ENCODE measurements around the gene RPL12.
"Not testable (repeated sequence)": the region's sequence is repeated elsewhere in the genome, so short reads cannot be mapped to it uniquely, and the experiment has no call there.

Gene RPL12

DNA sequence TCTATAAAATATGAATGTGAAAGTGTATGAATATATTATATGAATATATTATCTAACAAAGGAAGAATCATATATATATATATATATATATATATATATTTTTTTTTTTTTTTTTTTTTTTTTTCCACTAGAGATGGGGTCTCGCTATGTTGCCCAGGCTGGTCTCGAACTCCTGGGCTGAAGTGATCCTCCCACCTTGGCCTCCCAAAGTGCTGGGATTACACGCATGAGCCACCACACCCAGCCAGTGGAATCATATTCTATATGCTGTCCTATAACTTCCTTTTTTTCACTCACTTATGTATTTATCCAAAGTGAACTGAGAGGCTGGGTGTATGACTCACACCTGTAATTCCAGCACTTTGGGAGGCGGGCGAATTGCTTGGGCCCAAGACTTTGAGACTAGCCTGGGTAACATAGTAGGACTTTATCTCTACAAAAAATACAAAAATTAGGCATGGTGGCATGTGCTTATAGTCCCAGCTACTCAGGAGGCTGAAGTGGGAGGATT lies 15.3 kb upstream of the RPL12 start:
- DNase-seq: not testable (repeated sequence)

- DNase-seq: no peak
Observed at GRCh38 chr9:127463911-127464310, 12.7 kb upstream of the RPL12 start.

DNA sequence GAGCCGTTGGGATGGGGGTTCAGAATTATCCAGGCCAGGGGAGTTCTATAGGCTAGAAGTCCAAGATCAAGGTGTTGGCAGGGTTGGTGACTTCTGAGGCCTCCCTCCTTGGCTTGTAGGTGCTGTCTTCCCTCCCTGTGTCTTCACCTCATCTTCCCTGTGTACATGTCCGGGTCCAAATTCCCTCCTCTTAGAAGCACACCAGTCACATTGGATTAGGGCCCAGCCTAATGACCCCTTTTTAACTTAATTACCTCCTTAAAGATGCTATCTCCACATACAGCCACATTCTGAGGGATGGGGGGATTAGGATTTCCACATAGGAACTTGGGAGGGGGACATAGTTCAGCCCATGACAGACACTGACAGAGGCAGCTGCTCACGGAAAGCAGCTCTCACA lies 12.2 kb upstream of the RPL12 start:
- DNase-seq: no peak

DNA sequence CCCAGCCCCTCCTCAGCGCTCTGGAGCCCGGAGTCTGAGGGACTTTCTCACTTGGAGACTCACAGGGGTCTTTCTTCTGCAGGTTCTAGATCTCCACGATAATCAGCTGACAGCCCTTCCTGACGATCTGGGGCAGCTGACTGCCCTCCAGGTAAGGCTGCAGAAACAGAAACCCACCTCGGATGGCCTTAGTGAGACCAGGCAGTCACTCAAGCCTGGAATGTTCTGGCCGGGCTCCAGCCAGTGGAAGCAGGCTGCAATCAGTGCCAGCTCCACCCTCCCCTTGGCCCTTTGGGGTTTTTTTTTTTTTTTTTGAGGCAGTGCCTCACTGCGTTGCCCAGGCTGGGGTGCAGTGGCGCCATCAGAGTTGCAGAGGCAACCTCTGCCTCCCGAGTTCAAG lies 7.7 kb upstream of the RPL12 start:
- no peak for DNase-seq

DNA sequence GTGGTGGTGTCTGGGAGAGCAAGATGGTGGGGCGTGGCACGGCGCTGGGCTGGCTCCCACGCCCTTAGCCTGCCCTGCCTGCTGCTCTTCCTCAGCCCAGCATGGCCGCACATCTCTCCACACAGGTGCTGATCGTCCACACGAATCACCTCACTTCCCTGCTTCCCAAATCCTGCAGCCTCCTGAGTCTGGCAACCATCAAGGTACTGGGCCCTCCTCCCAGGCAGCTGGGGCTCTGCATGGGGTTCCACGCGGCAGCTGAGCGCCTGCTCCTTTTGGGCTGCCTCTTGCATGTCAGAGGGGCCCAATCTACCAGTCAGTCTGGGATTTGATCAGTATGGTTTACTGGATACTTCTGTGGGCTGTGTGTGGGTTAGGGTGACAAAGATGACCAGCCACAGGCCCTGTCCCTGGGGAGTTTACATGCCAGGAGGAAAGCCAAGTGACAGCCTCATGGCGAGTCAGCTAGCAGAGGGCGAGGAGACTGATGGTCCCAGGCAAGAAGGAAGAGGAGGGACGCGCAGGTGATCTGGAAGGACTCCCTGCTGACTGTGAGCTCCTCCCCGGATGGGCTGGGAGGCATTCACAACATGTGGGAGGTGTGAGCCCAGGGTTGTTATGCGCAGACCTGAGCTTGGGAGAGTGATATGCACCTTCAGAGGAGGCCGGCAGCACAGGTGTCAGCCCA lies 6.1 kb upstream of the RPL12 start:
- no peak for DNase-seq

- peak; percentile 37 to 52 for DNase-seq
Observed at GRCh38 chr9:127455324-127455992, 4.3 kb upstream of the RPL12 start.

DNA sequence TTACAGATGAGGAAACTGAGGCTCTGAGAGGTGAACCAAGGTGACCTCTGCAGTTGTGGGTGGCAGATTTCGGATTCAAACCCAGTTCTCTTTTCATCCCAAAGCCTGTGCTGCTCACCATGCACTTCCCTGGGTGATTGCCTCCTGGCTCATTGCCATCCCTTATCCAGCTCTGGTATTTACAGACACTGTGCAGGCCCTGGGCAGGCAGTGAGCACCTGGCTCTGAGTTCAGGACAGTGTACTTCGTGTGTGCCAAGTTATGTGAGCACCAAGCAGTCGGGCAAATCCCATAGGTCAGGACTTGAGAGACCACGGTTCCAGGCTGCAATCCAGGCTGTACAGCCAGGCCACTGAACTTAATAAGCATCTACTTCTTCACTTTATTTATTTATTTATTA lies 1.5 kb upstream of the RPL12 start:
- no peak for DNase-seq

- peak; percentile 67 to 71 for DNase-seq
Observed at GRCh38 chr9:127451858-127452656, 851 bp upstream of the RPL12 start.

DNA sequence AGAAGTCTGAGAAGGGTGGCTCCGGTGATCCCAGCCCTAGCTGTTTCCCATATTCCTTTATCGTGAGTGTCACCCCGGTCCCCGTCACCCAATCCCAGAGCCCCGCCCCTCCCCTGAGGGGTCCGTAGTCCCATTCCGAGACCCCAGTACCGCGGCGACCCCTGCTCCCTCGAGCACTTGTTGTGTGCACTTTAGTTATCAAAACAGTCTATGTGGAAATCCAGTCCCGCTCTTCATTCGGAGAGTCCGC lies 327 bp upstream of the RPL12 start:
- DNase-seq: no peak

- peak in 1 of 2 experiments; percentile 45 for DNase-seq
Observed at GRCh38 chr9:127450243-127450760, 904 bp downstream of the RPL12 start.

DNA sequence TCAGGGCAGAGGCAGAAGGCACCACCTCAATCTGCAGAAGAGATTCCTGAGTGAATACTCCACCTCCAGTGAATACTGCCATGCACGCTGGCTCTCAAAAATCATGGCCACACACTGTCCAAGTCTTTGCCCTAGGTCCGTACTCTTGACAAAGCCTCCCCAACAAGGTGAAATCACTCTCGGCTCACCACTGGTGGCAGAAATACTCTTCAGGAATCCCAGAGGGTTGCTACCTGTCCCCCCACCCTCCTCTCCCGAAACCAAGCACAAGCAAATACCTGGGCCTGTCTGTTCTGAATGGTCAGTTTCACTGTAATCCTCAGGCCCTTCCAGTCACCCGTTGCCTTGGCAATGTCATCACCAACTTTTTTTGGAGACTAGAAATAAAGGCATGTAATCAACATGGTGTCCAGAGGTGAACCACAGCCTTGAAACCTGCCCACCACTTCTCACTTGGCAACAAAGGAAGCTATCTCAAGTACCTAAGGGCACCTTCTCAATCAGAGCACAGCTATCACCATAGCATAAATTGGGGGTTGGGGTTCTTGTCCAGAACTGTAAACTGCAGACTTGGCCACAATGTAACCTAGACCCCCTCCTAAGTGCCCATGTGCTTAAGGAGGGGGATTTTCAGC lies 1.8 kb downstream of the RPL12 start:
- peak; percentile 38 to 39 for DNase-seq

- peak in 1 of 2 experiments; percentile 43 for DNase-seq
Observed at GRCh38 chr9:127448112-127448805, 2.9 kb downstream of the RPL12 start.

DNA sequence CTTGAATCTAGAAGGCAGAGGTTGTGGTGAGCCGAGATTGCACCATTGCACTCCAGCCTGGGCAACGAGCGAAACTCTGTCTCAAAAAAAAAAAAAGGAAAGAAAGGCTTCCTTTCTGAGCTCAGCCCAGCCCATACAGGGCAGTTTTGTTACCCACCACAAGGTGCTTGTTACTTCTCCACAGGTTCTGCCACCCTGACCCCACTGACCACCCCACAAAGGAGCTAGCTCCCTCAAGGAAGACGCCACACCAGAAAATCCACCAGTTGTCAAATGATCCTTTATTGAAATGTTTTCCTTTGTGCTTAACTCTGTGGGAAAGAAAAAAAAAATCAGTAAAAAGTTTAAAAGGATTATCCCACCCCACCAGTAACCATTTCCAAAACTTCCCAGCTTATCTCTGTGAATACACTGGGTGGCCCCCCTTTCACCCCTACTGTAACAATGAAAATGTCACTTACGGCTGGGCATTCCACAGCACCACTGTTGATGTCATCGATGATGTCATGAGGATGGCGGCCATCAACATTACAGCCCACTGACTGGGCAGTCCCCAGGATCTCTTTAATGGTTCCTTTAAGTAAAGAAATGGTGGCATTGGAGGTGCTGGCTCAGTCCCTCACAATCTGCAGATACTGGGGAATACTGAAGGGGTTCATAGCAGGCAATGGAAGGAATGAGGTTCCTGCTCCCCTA lies 3.6 kb downstream of the RPL12 start:
- DNase-seq: peak; percentile 36 to 41

DNA sequence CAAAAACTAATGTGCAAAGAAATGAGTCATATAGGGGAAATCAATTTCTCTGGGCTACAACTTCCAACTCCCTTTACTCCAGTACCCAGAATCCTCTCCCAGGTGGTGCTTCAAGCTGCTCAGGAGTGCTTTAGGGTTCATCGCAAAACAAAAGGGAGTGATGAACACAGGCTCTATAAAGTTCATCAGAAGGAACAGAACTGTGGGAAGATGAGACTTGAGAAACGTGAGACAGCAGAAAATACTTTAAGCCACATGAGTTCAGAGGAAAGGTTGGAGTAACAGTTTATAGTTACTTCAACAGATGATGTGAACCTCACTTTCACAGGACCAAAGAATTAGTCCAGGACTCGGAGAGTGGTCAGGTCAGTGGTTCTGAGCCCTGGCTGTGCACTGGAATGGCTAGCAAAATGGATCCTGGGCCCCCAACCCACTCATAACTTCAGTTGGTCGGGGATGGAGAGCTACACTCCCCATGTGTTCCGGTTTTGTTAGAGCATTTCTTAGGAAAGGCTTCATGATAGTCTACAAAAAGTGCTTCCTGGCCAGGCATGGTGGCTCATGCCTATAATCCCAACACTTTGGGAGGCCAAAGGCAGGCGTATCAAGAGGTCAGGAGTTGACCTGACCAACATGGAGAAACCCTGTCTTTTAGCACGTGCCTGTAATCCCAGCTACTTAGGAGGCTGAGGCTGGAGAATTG lies 4.3 kb downstream of the RPL12 start:
- DNase-seq: peak; percentile 38 to 44

GRCh38 chr9:127445851-127446712 lies 5.1 kb downstream of the RPL12 start:
- peak; percentile 58 for DNase-seq

DNA sequence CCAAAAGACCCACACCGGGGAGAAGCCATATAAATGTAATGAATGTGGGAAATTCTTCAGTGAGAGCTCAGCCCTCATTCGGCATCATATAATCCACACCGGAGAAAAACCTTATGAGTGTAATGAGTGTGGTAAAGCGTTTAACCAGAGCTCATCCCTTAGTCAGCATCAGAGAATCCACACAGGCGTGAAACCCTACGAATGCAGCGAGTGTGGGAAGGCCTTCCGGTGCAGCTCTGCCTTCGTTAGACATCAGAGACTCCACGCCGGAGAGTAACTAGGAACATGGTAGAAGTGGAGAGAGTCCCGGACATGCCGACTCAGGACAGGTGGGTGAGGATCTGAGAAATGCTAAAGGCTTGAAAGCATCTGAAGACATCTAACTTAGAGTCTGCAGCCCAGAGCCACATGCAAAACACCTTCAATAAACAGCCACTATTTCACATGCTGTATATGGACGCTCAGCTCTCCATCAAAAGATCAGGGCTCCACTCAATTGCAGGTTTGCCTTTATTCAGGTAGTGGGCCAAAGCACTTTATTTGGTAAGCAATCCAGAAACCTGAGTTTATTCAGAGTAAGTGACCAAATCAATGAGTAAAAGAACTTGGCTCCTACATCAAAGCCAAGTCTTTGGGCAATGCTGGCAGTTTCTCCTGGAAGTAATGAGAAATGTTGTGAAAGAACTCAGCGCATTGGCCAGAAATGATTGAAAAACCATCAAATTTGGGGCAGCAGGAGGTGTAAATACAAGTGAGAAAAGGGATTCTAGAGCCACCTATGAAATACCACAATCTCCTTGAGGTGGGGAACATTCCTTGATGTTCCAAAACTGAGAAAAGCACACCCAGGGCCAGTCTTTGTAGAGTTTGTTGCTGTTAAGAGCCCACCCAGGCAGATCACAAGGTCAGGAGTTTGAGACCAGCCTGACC lies 6.0 kb downstream of the RPL12 start:
- peak; percentile 67 to 73 for DNase-seq

- peak; percentile 61 to 68 for DNase-seq
Observed at GRCh38 chr9:127444283-127444920, 6.8 kb downstream of the RPL12 start.

DNA sequence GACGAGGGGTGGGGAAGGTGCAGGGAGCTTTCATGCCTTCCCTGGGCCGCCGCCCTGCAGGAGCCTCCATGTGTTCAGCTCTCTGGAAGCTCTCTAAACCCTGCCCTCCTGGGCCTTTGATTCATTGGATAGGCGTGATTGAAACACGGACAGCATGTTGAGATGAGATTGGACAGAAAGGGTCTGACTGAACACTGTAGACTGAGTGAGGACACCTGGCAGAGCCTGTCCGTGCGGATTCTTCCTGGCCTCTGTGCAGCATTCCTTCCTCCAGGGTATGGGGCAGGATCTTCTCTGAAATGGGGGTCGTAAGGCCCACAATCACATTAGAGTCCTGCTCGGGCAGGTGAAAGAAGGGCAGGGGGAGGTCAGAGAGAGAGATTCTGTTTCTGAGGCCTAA lies 12.8 kb downstream of the RPL12 start:
- no peak for DNase-seq
